GM23248 (cell line): ENCODE results near the gene RPL21. TPM values are rescaled to one million over a fixed set of nuclear protein-coding genes. Genes with fewer than 3 reads are reported as not detected.

Experiments
- DNase-seq: peaks from one replicate; pipeline ENCODE4 v3.0.0-alpha.2; 2015
- H2AFZ ChIP-seq: fragments of 200-600 bp; sonication (generic); 2 replicates; pipeline ENCODE4 v1.6.1; 2016; ENCODE audit warnings: antibody characterized with exemption
- H3F3A ChIP-seq: fragments of 200-600 bp; sonication (generic); 2 replicates; pipeline ENCODE4 v1.6.1; 2016; ENCODE audit warnings: mild to moderate bottlenecking, antibody characterized with exemption, mixed run types; ENCODE audit not compliant: insufficient read depth
- H3K27ac ChIP-seq: fragments of 200-600 bp; sonication (generic); 2 replicates; pipeline ENCODE4 v1.5.1; 2016; ENCODE audit warnings: mild to moderate bottlenecking
- H3K27me3 ChIP-seq: fragments of 200-600 bp; sonication (generic); replicated peaks from 2 replicates; pipeline ENCODE4 v1.6.1; 2016; ENCODE audit warnings: mild to moderate bottlenecking; ENCODE audit not compliant: insufficient read depth
- H3K36me3 ChIP-seq: fragments of 200-600 bp; sonication (generic); 2 replicates; pipeline ENCODE4 v1.6.1; 2016; ENCODE audit warnings: low read depth, mild to moderate bottlenecking
- H3K4me1 ChIP-seq: fragments of 200-600 bp; sonication (generic); 2 replicates; pipeline ENCODE4 v1.6.1; 2016; ENCODE audit warnings: mild to moderate bottlenecking; ENCODE audit not compliant: insufficient read depth
- H3K4me2 ChIP-seq: fragments of 200-600 bp; sonication (generic); one replicate; pipeline ENCODE4 v1.6.1; 2016; ENCODE audit warnings: mild to moderate bottlenecking; ENCODE audit not compliant: unreplicated experiment
- H3K4me3 ChIP-seq: fragments of 200-600 bp; sonication (generic); 2 replicates; pipeline ENCODE4 v1.5.1; 2016; ENCODE audit warnings: mild to moderate bottlenecking
- H3K79me2 ChIP-seq: fragments of 200-600 bp; sonication (generic); 2 replicates; pipeline ENCODE4 v1.6.1; 2016; ENCODE audit warnings: mild to moderate bottlenecking; ENCODE audit not compliant: insufficient read depth
- H3K9ac ChIP-seq: fragments of 200-600 bp; sonication (generic); 2 replicates; pipeline ENCODE4 v1.6.1; 2016; ENCODE audit warnings: mild to moderate bottlenecking
- H3K9me2 ChIP-seq: fragments of 200-600 bp; sonication (generic); 2 replicates; pipeline ENCODE4 v1.6.1; 2016; ENCODE audit warnings: mixed run types, mild to moderate bottlenecking, moderate library complexity; ENCODE audit not compliant: insufficient read depth
- H3K9me3 ChIP-seq: fragments of 200-600 bp; sonication (generic); one replicate; pipeline ENCODE4 v1.6.1; 2017; ENCODE audit warnings: low read depth
- H4K20me1 ChIP-seq: fragments of 200-600 bp; sonication (generic); 2 replicates; pipeline ENCODE4 v1.6.0; 2016; ENCODE audit not compliant: insufficient read depth
- EZH2 ChIP-seq: fragments of 200-600 bp; sonication (generic); IDR thresholded peaks from 2 replicates; pipeline ENCODE4 v1.6.1; 2018; ENCODE audit warnings: antibody characterized with exemption, mild to moderate bottlenecking; ENCODE audit not compliant: insufficient read depth, poor library complexity, severe bottlenecking
- EZH2phosphoT487 ChIP-seq: fragments of 200-600 bp; sonication (generic); IDR thresholded peaks from 2 replicates; pipeline ENCODE4 v1.6.1; 2018; ENCODE audit warnings: antibody characterized with exemption, moderate library complexity, mild to moderate bottlenecking, low read depth; ENCODE audit not compliant: insufficient read depth
- WGBS, 2 experiments: methylation state at CpG; one replicate each; pipeline ENCODE4 v1.1.6; 2015 to 2017; ENCODE audit warnings: low lambda C conversion rate in 2 of 2, low coverage in 1 of 2; ENCODE audit errors: missing lambda C conversion rate in 2 of 2; 5-methylcytosine and 5-hydroxymethylcytosine counted together
- in situ Hi-C: fragments of 300-500 bp; cut with MboI; formaldehyde crosslinking; loops from 2 replicates; pipeline ENCODE4 v1.15.0; 2020
- polyA plus RNA-seq: library from polyadenylated mRNA; unstranded; fragments of >200 nt; fragmentation: Nextera tagmentation; extraction: Ambion mirVana; gene quantifications from 2 replicates; pipeline ENCODE4 v1.2.1, GENCODE V29; 2016
- total RNA-seq: library from RNA; depleted of rRNA; stranded (reverse); fragments of >200 nt; shearing (Covaris generic); gene quantifications from 2 replicates; pipeline ENCODE4 v1.2.3, GENCODE V29; 2014; rRNA removed

Gene RPL21
- total RNA-seq (609 and 638 TPM in 2 replicates), polyA plus RNA-seq (390 and 434 TPM in 2 replicates)

- DNase-seq: peak; percentile 99
- no peaks in the 10 kb centered on the region for H3K9me2 ChIP-seq
- H3K36me3 ChIP-seq: peaks cover 29% of the 10 kb centered on the region
- peaks cover 24% of the 10 kb centered on the region for H3F3A ChIP-seq
- peak within 1 kb of the TSS; percentile 96 for H2AFZ ChIP-seq
- peaks cover 68% of the 10 kb centered on the region for H3K79me2 ChIP-seq
- in situ Hi-C loops: no loop called here
- peak within 1 kb of the TSS; percentile 96 for H3K4me2 ChIP-seq
- no peaks in the 10 kb centered on the region for H3K27me3 ChIP-seq
- H3K9ac ChIP-seq: peak within 1 kb of the TSS; percentile 100
- no peak for TF ChIP-seq EZH2
- no peak for TF ChIP-seq EZH2phosphoT487
- peak within 1 kb of the TSS; percentile 91 for H3K27ac ChIP-seq
- H3K4me1 ChIP-seq: peaks cover 25% of the 10 kb centered on the region
- H3K4me3 ChIP-seq: peak within 1 kb of the TSS; percentile 95
- no peaks in the 10 kb centered on the region for H3K9me3 ChIP-seq
- 0 out of 2 replicates have a peak, but pooled peaks cover 13% of the 10 kb centered on the region for H4K20me1 ChIP-seq
- WGBS, 2 experiments: 0% methylated on average over 66 to 69 of the region's 69 CpGs
Observed at GRCh38 chr13:27251166-27252091, at the start of gene RPL21. Gene RPL21 (plus strand): TSS chr13:27251558. CDS start chr13:27253777, 2,219 bp downstream.

GRCh38 chr13:27201661-27202060, 49.7 kb upstream of the RPL21 start:
- Histone ChIP-seq H3K4me2 (no peak overlapping the region), H3K27me3 (no peaks in the 10 kb centered on the region), H3K4me3 (no peak overlapping the region), H3K9ac (no peak overlapping the region), H2AFZ (no peak overlapping the region), H3K9me3 (no peaks in the 10 kb centered on the region), H3K79me2 (no peaks in the 10 kb centered on the region), H4K20me1 (no peaks in the 10 kb centered on the region), H3K36me3 (no peaks in the 10 kb centered on the region), H3K27ac (no peak overlapping the region), H3F3A (no peaks in the 10 kb centered on the region), H3K9me2 (no peaks in the 10 kb centered on the region), H3K4me1 (no peaks in the 10 kb centered on the region)
- peak; percentile 29 for DNase-seq
- in situ Hi-C loops: no loop called here
- 26 to 50% methylated on average over 1 of the region's 1 CpG for whole genome bisulfite sequencing, 2 experiments
- TF ChIP-seq EZH2 (no peak), EZH2phosphoT487 (no peak)

GRCh38 chr13:27203186-27203585, 48.2 kb upstream of the RPL21 start:
- H3K9me3 ChIP-seq: no peaks in the 10 kb centered on the region
- no peak overlapping the region for H3K4me3 ChIP-seq
- H3K27me3 ChIP-seq: no peaks in the 10 kb centered on the region
- H3F3A ChIP-seq: no peaks in the 10 kb centered on the region
- no peak overlapping the region for H3K9ac ChIP-seq
- in situ Hi-C loops: no loop called here
- H3K27ac ChIP-seq: no peak overlapping the region
- 88 to 89% methylated on average over 4 of the region's 4 CpGs for WGBS, 2 experiments
- H3K79me2 ChIP-seq: no peaks in the 10 kb centered on the region
- no peaks in the 10 kb centered on the region for H3K4me1 ChIP-seq
- H3K9me2 ChIP-seq: no peaks in the 10 kb centered on the region
- TF ChIP-seq EZH2phosphoT487: no peak
- no peak for TF ChIP-seq EZH2
- H3K36me3 ChIP-seq: no peaks in the 10 kb centered on the region
- no peak overlapping the region for H2AFZ ChIP-seq
- DNase-seq: no peak
- H4K20me1 ChIP-seq: no peaks in the 10 kb centered on the region
- no peak overlapping the region for H3K4me2 ChIP-seq

- Histone ChIP-seq H3F3A (no peaks in the 10 kb centered on the region), H3K27ac (no peak overlapping the region), H3K27me3 (no peaks in the 10 kb centered on the region), H3K9me2 (no peaks in the 10 kb centered on the region), H3K9ac (no peak overlapping the region), H3K9me3 (no peaks in the 10 kb centered on the region), H4K20me1 (no peaks in the 10 kb centered on the region), H3K36me3 (no peaks in the 10 kb centered on the region), H3K4me3 (no peak overlapping the region), H3K79me2 (no peaks in the 10 kb centered on the region), H2AFZ (no peak overlapping the region), H3K4me2 (no peak overlapping the region), H3K4me1 (no peaks in the 10 kb centered on the region)
- WGBS, 2 experiments: 67% methylated on average over 3 of the region's 3 CpGs
- no peak for TF ChIP-seq EZH2phosphoT487
- no peak for TF ChIP-seq EZH2
- peak; percentile 39 for DNase-seq
- in situ Hi-C loops: no loop called here
Observed at GRCh38 chr13:27203854-27204253, 47.5 kb upstream of the RPL21 start.
